GM12892 (cell line): ENCODE data around the gene UPK3A.
A peak's percentile ranks its signal among the peaks of the same experiment; 100 is the strongest.
"Not testable (repeated sequence)": the region's sequence is repeated elsewhere in the genome, so short reads cannot be mapped to it uniquely, and the experiment has no call there.

Experiments
- DNase-seq: peaks from one replicate; pipeline ENCODE4 v3.0.0; 2011; ENCODE audit not compliant: insufficient read length
- FAIRE-seq: peaks from 2 replicates; lab custom pipeline; 2011; peaks lifted over from hg19 to GRCh38; lab: Jason Lieb, UNC
- POLR2A ChIP-seq: IDR thresholded peaks from 2 replicates; pipeline ENCODE4 v1.6.1; 2011; ENCODE audit warnings: low read depth, low read length, control low read depth
- POLR2AphosphoS5 ChIP-seq: IDR thresholded peaks from 2 replicates; pipeline ENCODE4 v1.6.1; 2011; ENCODE audit warnings: low read depth, low read length, control low read depth
- TAF1 ChIP-seq: IDR thresholded peaks from 2 replicates; pipeline ENCODE4 v1.6.1; 2011; ENCODE audit warnings: low read depth, mild to moderate bottlenecking, control low read depth, low read length, borderline replicate concordance

The UPK3A gene

DNA sequence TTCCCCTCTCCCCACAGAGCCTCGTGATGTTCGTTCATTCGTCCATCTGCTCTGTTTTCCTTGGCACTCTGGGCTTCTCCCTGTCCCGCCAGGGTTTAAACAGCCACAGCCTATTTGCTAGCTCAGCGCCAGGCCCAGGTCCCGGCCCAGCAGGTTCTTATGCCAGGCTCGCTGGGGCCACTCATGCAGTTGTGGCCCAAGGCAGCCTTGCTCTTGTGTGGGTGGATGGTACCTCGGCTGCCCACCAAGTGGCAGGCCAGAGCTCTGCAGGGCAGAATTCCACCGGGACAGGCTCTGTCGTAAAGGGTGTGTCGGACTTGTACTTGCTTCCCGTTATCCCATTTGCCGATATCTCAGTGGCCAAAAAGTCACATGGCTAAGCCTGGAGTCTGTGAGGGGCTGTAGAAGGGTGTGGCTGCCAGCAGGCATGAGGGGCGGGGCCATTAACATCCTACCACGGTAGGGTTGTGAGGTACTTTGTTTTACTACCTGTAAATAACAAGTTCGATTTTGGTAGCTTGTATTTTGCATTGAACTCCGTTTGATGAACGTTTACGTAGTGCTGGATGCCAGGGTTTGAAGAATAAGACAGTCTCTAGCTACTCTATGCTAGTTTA is 32.9 kb downstream of the UPK3A start:
- no peak for TF ChIP-seq TAF1
- TF ChIP-seq POLR2A, result no peak
- DNase-seq, result no peak
- no peak for FAIRE-seq

DNA sequence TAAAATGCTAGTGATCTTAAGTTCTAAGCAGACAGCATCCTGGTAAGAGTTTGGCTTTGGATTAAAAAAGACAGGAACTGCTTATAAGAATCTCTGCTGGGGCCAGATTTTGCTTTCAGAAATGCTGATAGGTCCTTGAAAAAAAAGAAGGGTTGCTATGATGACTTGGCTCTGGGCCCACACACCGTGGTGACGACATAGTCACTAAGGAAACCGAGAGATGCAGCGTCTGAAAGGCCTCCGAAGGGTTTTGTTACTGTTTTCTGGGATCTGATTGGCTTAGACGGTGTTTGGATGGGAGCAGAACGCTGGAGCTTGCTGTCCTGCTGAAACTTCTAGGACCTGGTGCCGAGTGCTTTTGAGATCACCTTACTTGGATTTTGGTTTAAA is 33.4 kb downstream of the UPK3A start:
- no peak for FAIRE-seq
- peak; percentile 62 for DNase-seq
- TF ChIP-seq POLR2AphosphoS5 (no peak), TAF1 (no peak), POLR2A (no peak)

DNA sequence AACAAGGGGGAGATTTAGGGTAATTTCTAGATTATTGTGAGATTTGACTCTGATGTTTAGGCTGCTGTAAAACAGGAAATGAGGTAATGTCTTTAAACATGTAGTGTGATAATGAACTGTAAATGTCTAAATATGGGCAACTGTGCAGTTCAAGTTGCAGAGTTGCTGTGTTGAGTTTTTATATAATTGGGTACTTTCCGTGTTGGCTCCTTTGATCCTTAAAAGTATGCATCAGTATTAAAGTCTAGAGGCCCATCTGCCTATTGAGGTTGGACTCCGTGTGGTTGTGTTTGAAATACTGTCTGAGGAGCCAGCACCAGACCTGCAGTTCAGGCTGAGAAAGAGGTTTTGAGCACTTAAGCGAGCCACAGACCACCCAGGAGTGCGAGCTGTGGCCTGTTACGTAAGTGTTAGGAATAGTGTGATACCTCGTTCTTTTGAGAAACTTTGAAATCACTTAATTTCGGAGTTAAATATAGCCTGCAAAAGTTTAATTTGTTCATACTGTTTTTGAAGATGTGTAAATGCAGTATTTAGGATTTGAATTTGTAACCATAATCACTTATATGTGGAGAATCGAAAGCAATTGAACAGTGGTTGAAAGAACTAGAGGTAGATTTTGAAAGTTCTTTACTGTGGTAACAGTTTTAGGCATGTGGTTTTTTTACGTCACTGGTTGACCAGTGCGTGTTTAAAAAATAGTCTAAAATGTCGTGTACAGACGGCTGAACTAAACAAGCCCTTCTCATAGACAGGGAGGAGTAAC is 34.0 kb downstream of the UPK3A start:
- TF ChIP-seq TAF1, result no peak
- DNase-seq, result no peak
- peak; percentile 86 for FAIRE-seq

DNA sequence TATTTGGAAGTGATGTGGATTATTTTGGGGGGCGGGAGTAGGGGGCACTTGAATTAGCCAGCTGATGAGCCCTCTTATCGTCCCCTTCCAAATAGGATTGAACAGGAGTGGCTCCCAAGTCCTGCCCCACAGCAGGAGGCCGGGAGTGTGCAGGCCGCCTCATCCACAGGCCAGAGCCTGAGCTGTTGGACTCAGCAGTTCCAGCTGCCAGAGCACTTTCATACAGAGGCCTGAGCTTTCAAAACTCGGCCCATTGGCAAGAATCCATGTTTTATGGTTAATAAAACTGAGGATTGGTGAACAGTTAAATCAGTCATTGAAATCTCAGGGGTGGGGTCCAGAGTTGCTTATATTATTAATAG is 34.6 kb downstream of the UPK3A start:
- FAIRE-seq, result no peak
- no peak for TF ChIP-seq TAF1
- no peak for TF ChIP-seq POLR2AphosphoS5
- TF ChIP-seq POLR2A, result no peak
- DNase-seq, result no peak

DNA sequence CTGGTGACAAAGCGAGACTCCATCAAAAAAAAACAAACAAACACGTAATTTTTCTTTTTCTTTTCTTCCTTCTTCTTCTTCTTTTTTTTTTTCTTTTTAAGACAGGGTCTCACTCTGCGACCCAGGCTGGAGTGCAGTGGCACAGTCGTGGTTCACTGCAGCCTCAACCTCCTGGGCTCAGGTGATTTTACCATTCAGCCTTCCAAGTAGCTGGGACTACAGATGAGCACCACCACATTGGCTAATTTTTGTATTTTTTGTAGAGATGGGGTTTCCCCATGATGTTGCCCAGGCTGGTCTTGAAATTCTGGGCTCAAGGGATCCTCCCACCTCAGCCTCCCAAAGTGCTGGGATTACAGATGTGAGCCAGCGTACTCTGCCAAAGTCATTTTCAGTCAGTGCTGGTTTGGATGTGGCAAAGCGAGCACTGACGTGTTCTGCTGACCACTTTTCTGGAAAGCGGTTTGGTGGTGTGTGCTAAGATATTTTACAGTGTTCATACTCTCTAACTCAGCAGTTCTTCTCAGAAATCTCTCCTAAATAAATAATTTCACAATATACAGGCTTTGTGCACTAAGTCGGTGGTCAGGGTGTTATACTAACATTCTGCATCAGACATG is 35.7 kb downstream of the UPK3A start:
- TF ChIP-seq POLR2A (no peak), POLR2AphosphoS5 (no peak), TAF1 (no peak)

DNA sequence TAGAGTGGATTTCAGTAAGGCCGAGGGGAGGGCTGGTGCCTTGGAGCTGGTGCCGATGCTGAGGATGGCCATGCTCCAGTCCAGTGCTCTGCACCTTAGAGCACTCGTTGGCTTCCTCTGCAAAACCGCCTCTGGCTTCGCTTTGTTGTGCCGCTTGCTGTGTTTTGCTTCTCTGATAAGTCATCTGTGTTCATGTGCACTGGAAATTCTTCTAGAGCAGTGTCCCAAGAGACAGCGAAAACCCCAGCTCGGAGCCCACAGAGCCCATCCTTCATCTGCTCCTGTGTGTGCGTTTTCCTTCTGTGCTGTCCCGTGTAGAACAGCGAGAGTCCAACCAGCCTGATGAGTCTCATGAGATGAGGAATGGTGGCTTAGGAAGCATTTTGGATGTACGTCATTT is 37.1 kb downstream of the UPK3A start:
- no peak for FAIRE-seq
- no peak for TF ChIP-seq POLR2AphosphoS5
- no peak for TF ChIP-seq POLR2A
- no peak for DNase-seq

More for the DNA sequence above, 35.7 kb downstream of the UPK3A start:
- no peak for FAIRE-seq
- DNase-seq, result no peak

DNA sequence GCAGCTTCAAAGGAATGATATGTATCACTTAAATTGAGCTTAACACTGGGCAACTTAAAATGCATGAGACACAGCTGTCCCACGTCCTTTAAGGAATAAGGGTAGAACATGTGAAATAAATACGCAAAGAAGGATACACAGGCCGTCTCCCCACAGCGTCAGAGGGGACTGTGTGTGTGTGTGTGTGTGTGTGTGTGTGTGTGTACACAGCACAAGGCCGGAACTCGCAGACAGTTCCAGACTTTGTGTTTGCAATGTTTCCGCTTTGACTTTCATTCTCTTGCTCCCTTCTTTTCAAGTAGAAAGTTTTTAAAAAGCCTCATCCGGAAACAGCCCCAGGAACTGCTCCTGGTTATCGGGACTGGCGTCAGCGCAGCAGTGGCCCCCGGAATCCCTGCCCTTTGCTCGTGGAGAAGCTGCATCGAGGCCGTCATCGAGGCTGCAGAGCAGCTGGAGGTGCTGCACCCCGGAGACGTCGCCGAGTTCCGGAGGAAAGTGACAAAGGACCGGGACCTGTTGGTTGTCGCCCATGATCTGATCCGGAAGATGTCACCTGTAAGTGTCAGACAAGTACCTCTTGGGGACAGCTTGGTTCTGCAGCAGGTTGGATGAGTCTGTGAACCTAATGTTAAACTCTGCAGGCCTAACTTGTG is 38.2 kb downstream of the UPK3A start:
- FAIRE-seq, result no peak
- no peak for TF ChIP-seq POLR2AphosphoS5
- TF ChIP-seq TAF1, result no peak
- no peak for TF ChIP-seq POLR2A
- no peak for DNase-seq

DNA sequence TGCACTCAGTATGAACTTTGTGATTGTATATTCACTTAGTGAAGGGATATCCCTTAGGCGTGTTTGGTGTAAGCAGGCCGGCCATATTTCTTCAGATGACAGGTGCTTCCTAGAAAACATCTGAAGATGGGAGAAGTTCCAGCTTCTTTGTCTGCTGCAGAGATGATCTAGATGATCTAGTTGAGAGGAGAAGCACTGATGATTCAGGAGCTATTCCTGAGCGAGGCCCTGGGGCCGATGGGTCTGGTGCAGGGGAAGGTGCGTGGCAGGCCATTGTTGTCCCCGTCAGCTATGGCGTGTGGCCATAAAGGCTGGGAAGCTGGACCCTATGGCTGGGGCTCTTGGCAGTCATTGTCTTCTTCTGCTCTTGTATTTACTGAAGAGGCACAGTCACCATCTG is 38.9 kb downstream of the UPK3A start:
- FAIRE-seq (no peak), DNase-seq (no peak)
- no peak for TF ChIP-seq POLR2AphosphoS5
- no peak for TF ChIP-seq TAF1
- no peak for TF ChIP-seq POLR2A

DNA sequence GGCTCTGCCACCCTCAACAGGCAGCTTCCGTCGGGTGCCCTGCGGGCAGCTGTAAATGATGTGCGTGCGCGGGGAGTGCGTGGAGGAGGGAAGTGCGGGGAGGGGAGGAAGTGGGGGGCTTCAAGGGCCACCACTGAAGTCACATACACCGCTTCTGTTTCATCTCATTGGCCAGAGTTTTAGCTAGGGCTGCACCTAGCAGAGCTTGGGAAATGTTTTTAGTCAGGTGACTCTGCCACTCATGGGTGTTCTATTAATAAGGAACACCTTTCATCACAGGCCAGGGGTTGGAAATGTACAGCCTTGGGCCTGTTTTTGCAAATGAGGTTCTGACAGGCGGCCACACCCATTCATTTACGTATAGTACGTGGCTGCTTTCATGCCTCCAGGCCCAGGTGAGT is 39.6 kb downstream of the UPK3A start:
- no peak for TF ChIP-seq TAF1
- TF ChIP-seq POLR2A, result no peak
- no peak for TF ChIP-seq POLR2AphosphoS5
- FAIRE-seq (no peak), DNase-seq (no peak)

DNA sequence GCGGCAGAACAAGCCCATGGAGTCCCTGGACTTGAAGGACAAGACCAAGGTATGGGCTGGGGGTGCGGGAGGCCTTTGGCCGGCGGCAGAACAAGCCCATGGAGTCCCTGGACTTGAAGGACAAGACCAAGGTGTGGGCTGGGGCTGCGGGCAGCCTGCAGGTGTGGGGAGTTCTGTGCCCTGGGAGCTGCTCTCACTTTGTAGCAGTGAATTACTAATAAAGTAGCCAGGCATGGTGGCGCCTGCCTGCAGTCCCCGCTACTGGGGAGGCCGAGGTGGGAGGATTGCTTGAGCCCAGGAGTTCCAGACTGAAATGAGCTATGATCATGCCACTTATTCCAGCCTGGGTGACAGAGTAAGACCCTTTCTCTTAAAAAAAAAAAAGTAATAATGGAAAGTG is 43.5 kb downstream of the UPK3A start:
- not testable (repeated sequence) for FAIRE-seq, DNase-seq

DNA sequence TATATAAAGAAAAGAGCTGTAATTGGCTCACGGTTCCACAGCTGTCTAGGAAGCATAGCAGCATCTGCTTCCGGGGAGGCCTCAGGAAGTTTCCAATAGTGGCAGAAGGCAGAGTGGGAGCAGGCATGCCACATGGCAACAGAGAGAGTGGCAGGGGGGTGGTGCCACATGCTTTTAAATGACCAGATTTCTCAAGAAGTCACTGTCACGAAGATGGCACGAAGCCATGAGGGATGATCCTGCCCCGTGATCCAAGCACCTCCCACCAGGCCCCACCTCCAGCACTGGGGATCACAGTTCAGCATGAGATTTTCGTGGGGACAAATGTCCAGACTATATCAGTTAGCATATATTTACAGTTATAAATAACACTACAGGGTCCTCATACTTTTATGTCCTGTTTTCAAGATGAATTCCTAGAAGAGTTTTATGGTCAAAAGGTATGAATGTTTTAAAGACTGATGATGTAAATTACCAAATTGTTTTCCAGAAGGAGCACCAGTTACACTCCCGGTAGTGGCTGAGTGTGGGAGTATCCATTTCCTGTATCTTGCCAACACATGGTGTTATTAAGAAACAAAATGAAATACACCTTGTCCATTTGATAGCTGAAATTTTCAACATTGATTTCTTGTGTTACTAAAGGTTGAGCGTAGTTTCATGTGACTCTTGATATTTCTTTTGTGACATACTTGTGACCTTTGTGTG is 44.2 kb downstream of the UPK3A start:
- TF ChIP-seq POLR2A (no peak), TAF1 (no peak), POLR2AphosphoS5 (no peak)
- DNase-seq (no peak), FAIRE-seq (no peak)

DNA sequence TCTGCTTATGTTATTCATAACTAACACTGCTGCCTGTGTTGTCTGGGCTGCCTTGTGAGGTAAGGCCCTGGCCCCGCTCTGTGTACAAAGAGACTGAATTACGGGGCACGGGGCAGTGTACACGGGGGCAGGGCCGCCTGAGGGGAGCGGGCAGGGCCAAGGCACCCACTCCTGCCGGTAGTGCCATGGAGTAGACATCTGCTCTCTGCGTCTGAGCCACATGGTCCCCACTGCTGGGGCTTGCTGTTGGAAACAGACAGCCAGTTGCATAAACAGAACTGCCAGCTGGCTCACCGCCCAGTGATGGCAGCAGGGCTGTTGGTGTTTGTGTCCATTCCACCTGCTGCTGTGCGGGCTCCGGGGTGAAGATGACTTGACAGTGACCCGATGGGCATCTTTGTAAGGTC is 44.8 kb downstream of the UPK3A start:
- TF ChIP-seq POLR2A (no peak), POLR2AphosphoS5 (no peak), TAF1 (no peak)
- DNase-seq (no peak), FAIRE-seq (no peak)
